Measurements from ENCODE around the gene STUM.

DNA sequence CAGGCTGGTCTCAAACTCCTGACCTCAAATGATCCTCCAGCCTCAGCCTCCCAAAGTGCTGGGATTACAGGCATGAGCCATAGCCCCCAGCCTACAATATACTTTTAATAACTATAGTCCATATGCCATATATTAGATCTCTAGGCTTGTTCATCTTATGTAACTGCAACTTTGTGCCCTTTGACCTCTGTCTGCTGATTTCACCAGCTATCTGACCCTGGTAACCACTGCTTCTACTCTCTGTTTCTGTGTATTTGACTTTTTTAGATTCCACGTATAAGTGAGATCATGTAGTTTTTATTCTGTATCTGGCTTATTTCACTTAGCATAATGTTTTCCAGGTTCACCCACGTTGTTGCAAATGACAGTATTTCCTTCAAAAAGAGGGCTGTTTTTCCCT, 25.5 kb downstream of the STUM start:
- TF ChIP-seq JUND (IDR thresholded peaks at IDR 0.05): no peak
- no peak for TF ChIP-seq YY1 (IDR thresholded peaks at IDR 0.05; ENCODE audit: low read depth)
- TF ChIP-seq, protein P1, sequence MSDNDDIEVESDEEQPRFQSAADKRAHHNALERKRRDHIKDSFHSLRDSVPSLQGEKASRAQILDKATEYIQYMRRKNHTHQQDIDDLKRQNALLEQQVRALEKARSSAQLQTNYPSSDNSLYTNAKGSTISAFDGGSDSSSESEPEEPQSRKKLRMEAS (IDR thresholded peaks at IDR 0.05; ENCODE audit: low read depth): no peak
- TF ChIP-seq, protein P2, sequence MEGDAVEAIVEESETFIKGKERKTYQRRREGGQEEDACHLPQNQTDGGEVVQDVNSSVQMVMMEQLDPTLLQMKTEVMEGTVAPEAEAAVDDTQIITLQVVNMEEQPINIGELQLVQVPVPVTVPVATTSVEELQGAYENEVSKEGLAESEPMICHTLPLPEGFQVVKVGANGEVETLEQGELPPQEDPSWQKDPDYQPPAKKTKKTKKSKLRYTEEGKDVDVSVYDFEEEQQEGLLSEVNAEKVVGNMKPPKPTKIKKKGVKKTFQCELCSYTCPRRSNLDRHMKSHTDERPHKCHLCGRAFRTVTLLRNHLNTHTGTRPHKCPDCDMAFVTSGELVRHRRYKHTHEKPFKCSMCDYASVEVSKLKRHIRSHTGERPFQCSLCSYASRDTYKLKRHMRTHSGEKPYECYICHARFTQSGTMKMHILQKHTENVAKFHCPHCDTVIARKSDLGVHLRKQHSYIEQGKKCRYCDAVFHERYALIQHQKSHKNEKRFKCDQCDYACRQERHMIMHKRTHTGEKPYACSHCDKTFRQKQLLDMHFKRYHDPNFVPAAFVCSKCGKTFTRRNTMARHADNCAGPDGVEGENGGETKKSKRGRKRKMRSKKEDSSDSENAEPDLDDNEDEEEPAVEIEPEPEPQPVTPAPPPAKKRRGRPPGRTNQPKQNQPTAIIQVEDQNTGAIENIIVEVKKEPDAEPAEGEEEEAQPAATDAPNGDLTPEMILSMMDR (IDR thresholded peaks at IDR 0.05): no peak
- TF ChIP-seq MXI1 (IDR thresholded peaks at IDR 0.05; ENCODE audit: low read depth, low read length): no peak
- TF ChIP-seq, protein P3, sequence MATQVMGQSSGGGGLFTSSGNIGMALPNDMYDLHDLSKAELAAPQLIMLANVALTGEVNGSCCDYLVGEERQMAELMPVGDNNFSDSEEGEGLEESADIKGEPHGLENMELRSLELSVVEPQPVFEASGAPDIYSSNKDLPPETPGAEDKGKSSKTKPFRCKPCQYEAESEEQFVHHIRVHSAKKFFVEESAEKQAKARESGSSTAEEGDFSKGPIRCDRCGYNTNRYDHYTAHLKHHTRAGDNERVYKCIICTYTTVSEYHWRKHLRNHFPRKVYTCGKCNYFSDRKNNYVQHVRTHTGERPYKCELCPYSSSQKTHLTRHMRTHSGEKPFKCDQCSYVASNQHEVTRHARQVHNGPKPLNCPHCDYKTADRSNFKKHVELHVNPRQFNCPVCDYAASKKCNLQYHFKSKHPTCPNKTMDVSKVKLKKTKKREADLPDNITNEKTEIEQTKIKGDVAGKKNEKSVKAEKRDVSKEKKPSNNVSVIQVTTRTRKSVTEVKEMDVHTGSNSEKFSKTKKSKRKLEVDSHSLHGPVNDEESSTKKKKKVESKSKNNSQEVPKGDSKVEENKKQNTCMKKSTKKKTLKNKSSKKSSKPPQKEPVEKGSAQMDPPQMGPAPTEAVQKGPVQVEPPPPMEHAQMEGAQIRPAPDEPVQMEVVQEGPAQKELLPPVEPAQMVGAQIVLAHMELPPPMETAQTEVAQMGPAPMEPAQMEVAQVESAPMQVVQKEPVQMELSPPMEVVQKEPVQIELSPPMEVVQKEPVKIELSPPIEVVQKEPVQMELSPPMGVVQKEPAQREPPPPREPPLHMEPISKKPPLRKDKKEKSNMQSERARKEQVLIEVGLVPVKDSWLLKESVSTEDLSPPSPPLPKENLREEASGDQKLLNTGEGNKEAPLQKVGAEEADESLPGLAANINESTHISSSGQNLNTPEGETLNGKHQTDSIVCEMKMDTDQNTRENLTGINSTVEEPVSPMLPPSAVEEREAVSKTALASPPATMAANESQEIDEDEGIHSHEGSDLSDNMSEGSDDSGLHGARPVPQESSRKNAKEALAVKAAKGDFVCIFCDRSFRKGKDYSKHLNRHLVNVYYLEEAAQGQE (IDR thresholded peaks at IDR 0.05; ENCODE audit: low read depth, low read length): no peak
- TF ChIP-seq, protein P4, sequence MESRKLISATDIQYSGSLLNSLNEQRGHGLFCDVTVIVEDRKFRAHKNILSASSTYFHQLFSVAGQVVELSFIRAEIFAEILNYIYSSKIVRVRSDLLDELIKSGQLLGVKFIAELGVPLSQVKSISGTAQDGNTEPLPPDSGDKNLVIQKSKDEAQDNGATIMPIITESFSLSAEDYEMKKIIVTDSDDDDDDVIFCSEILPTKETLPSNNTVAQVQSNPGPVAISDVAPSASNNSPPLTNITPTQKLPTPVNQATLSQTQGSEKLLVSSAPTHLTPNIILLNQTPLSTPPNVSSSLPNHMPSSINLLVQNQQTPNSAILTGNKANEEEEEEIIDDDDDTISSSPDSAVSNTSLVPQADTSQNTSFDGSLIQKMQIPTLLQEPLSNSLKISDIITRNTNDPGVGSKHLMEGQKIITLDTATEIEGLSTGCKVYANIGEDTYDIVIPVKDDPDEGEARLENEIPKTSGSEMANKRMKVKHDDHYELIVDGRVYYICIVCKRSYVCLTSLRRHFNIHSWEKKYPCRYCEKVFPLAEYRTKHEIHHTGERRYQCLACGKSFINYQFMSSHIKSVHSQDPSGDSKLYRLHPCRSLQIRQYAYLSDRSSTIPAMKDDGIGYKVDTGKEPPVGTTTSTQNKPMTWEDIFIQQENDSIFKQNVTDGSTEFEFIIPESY (IDR thresholded peaks at IDR 0.05; ENCODE audit: borderline replicate concordance, low read depth): no peak
